GM20000 (cell line): ENCODE data around the gene FNDC4.

Experiments used
- DNase-seq: peaks from one replicate; pipeline ENCODE4 v3.0.0; 2012; ENCODE audit warnings: low spot score
- TF ChIP-seq, protein P1 (sequence below): IDR thresholded peaks from 2 replicates; pipeline ENCODE4 v1.5.1; 2012; ENCODE audit warnings: mild to moderate bottlenecking, control low read depth; ENCODE audit errors: extremely low read depth, missing control alignments

Gene FNDC4

DNA sequence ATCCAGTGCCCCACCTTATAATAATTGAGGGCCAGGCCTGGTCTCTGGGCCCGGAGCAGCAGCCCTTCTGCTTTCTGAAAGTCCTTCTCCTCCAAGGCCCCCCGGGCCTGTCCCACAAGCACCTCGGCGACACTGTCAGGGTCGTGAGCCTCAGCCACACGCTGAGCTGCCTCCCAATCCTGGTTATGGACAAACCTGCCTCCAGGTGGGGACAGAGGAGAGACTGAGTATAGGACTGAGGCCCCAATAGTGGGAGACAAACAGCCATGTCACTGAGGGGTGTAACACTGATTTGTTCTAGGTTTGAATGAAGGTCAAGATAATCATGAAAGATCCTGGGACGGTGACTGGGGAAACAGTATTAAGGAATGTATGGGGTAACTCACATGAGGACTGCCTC, 41.0 kb downstream of the FNDC4 start:
- no peak for DNase-seq
- TF ChIP-seq, protein P1, sequence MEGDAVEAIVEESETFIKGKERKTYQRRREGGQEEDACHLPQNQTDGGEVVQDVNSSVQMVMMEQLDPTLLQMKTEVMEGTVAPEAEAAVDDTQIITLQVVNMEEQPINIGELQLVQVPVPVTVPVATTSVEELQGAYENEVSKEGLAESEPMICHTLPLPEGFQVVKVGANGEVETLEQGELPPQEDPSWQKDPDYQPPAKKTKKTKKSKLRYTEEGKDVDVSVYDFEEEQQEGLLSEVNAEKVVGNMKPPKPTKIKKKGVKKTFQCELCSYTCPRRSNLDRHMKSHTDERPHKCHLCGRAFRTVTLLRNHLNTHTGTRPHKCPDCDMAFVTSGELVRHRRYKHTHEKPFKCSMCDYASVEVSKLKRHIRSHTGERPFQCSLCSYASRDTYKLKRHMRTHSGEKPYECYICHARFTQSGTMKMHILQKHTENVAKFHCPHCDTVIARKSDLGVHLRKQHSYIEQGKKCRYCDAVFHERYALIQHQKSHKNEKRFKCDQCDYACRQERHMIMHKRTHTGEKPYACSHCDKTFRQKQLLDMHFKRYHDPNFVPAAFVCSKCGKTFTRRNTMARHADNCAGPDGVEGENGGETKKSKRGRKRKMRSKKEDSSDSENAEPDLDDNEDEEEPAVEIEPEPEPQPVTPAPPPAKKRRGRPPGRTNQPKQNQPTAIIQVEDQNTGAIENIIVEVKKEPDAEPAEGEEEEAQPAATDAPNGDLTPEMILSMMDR: no peak

DNA sequence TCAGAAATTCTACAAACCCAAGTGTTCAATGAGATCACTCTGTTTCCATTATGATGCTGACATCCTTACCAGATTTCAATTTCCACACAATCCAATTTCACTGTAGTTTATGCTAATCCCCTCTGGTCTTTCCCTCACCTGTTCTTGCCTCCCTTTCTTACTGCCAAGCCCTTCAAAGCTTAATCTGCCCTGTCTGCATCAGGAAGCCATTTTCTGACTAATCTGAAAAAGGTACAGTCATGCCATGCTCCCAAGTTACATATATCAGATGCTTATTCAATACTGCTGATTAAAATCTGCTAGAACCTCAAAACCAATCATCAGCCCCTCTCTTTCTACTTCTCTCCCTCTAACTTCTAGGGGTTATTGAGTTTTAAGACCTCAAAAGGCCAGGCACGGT, 43.9 kb downstream of the FNDC4 start:
- TF ChIP-seq, protein P1: no peak
- DNase-seq: no peak

DNA sequence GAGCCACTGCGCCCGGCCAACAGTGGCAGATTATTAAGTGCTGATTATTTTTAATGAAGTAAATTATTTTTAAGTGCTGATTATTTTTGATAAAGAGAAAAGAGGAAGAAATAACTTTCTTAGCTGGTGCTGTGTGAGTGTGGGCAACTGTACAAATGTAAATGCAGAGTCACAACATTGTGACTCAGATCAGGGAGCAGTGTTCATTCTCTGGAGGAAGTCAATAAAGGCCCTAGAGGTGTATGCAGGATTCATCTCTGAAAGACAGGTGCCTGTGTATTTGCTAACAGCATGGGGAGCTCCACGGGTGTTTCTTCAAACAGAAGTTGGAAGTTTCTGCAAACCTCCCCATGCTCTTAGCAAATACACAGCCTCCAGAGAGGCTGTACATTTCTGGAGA, 46.6 kb downstream of the FNDC4 start:
- TF ChIP-seq, protein P1: no peak
- DNase-seq: no peak

DNA sequence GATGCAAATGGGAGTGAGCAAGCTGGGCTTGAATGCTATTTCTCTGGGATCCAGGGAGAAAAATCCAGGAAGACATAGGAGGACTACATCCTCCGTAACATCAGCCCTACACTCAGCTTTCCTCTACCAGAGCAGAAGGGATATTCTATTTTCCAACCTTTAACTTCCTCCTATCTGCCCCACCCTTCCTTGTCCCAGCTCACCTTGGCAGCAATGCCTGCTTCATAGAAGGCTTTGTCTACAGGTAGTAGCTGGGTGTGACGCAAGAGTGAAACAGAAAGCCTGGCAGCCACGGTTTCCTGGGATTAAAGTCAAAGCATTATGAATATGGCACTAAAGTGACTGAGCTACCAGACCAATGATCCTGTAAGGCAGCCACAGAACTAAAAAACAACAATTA, 48.9 kb downstream of the FNDC4 start:
- DNase-seq: no peak
- TF ChIP-seq, protein P1: no peak

DNA sequence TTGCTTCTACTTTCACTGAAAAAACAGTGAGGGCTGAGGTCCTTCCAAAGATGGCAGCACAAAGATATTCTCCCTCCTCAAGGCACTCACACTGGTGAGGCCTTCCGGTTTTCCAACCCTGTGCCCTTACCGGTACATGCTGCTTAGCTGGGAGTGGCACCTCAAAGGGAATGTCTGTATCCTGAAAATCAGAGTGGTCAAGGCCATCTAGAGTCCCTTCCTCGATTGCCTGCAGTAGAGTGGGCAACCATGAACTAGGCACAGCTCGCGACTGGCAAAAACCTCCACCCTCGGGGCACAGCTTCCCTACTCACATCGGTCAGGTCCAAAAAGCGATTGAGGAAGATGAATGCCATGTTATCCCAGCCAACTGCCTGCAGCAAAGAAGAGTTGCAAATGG, 49.4 kb downstream of the FNDC4 start:
- DNase-seq: no peak
- TF ChIP-seq, protein P1: no peak

DNA sequence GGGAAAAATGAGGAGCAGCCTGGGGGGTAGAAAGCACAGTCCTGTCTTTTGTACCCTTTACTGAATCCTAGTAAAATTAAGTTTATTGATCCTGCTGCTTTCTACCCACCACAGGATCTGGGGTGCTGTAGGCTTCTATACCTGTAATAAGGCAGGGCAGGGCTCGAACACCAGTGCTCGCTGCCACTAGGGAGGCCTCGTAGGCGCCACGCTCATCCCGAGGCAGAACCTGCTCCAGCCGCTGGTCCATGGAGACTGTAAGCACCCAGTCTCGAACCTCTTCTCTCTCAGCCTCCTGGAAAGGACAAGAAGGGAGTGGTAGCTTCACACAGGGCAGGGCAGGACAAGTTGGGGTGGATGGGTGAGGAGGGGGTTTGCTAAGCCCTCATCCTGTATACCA, 49.8 kb downstream of the FNDC4 start:
- TF ChIP-seq, protein P1: no peak
- DNase-seq: no peak

DNA sequence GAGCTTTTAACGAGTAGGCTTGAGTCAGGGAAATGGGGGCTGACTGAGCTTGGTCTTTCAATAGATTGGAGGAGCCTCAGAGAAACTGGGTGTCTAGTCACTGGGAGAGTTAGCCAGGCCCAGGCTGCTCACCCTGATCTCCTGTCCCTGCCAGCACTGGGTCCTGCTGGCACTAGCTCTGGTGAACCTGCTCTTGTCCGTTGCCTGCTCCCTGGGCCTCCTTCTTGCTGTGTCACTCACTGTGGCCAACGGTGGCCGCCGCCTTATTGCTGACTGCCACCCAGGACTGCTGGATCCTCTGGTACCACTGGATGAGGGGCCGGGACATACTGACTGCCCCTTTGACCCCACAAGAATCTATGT, 52.1 kb downstream of the FNDC4 start:
- TF ChIP-seq, protein P1: no peak
- DNase-seq: no peak
